Peyer's patch (tissue), 4 donors: Measurements from ENCODE around the gene TPRN.

Experiments used
- POLR2A ChIP-seq, 2 donors: fragments of 450-650 bp; IDR thresholded peaks; one replicate each; pipeline ENCODE4 v1.5.1; 2017; ENCODE audit warnings: antibody characterized with exemption in 2 of 2, mild to moderate bottlenecking in 2 of 2, moderate library complexity in 2 of 2
- TF ChIP-seq, protein P1 (sequence below), 6 experiments: fragments of 450-650 bp in 4 of 6; fragments of 200-600 bp in 2 of 6; sonication (generic) in 1 of 6; IDR thresholded peaks; one replicate each; pipeline ENCODE4 v1.5.1; 2017 to 2019; ENCODE audit warnings: antibody characterized with exemption in 6 of 6, mild to moderate bottlenecking in 3 of 6, moderate library complexity in 1 of 6

GRCh38 chr9:137215196-137215986 is 14.8 kb upstream of the TPRN start:
- TF ChIP-seq, protein P1, sequence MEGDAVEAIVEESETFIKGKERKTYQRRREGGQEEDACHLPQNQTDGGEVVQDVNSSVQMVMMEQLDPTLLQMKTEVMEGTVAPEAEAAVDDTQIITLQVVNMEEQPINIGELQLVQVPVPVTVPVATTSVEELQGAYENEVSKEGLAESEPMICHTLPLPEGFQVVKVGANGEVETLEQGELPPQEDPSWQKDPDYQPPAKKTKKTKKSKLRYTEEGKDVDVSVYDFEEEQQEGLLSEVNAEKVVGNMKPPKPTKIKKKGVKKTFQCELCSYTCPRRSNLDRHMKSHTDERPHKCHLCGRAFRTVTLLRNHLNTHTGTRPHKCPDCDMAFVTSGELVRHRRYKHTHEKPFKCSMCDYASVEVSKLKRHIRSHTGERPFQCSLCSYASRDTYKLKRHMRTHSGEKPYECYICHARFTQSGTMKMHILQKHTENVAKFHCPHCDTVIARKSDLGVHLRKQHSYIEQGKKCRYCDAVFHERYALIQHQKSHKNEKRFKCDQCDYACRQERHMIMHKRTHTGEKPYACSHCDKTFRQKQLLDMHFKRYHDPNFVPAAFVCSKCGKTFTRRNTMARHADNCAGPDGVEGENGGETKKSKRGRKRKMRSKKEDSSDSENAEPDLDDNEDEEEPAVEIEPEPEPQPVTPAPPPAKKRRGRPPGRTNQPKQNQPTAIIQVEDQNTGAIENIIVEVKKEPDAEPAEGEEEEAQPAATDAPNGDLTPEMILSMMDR (IDR thresholded peaks at IDR 0.05), result no peak
- TF ChIP-seq POLR2A (IDR thresholded peaks at IDR 0.05), result no peak
